ENCODE data around the gene USP14. TPM values are rescaled to one million over a fixed set of nuclear protein-coding genes. Genes with fewer than 3 reads are reported as not detected.

Gene USP14
- total and polyA plus RNA-seq, 7 experiments from 2014 or later: 34.0 to 70.6 (median 43.5) TPM

DNA sequence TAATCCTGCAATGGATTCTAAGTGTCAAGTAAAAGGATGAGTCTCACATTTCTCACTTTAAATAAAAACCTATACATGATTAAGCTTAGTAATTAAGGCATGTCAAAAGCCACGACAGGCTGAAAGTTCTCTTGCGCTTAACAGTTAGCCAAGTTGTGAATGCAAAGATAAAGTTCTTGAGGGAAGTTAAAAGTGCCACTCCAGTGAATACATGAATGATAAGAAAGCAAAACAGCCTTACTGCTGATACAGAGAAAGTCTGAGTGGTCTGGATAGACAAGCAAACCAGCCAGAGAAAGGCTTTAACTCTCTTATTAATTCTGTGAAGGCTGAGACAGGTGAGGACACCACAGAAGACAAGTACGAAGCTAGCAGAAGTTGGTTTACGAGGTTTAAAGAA lies 96.8 kb downstream of the USP14 start:
- Mint-ChIP-seq H3K9me3 (no peaks in the 10 kb centered on the region), H3K27me3 (no peaks in the 10 kb centered on the region), H3K4me1 (peaks cover 0 to 8% (median 2%) of the 10 kb centered on the region in 7 donors), H3K4me3 (no peak overlapping the region), H3K27ac (peak overlapping the region in 1 of 9 donors; percentile 25), H3K36me3 (peaks cover 18 to 63% (median 24%) of the 10 kb centered on the region in 5 donors)
- Histone ChIP-seq H3K36me3 (ENCODE audit: control insufficient read depth in 2 of 3, insufficient read depth in 3 of 3, low read length in 3 of 3) (peaks cover 27 to 87% (median 38%) of the 10 kb centered on the region in 3 experiments), H3K9me3 (ENCODE audit: control insufficient read depth in 2 of 3, low read length in 3 of 3) (no peaks in the 10 kb centered on the region), H3K27me3 (ENCODE audit: control insufficient read depth in 2 of 2, insufficient read depth in 2 of 2, low read length in 2 of 2) (no peaks in the 10 kb centered on the region), H3K4me1 (ENCODE audit: control insufficient read depth in 2 of 2, insufficient read depth in 2 of 2, low read length in 2 of 2) (no peaks in the 10 kb centered on the region), H3K4me3 (ENCODE audit: low read length) (no peak overlapping the region), H3K27ac (ENCODE audit: low read depth, low read length) (no peak overlapping the region)
- CTCF ChIA-PET: no interaction called here
- intact Hi-C loops (cut with micrococcal nuclease): no loop called here
- DNase-seq (no peak), ATAC-seq (no peak)
- POLR2A ChIA-PET: no interaction called here

DNA sequence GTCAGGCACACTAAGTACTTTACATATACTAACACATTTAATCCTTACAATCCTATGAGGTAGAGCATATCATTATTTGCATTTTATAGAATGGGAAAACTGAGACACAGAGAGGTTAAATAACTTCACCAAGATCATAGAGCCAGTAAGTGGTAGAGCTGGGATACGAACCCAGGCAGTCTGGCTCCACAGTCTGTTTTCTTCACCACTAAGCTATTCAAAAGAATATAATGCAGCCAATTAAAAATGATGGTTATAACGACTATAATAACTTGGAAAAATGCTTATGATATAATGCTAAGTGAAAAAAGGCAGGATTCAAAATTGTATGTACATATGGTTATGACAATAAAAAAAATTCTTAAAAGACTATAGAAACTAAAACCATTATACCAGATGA lies 102.2 kb downstream of the USP14 start:
- ChIA-PET POLR2A (no interaction called here), CTCF (no interaction called here)
- DNase-seq: no peak
- no peak overlapping the region for H3K27ac Mint-ChIP-seq
- H3K4me3 ChIP-seq (ENCODE audit: low read length): no peak overlapping the region
- no peaks in the 10 kb centered on the region for H3K9me3 ChIP-seq (ENCODE audit: control insufficient read depth in 2 of 3, low read length in 3 of 3)
- H3K27me3 ChIP-seq (ENCODE audit: control insufficient read depth in 2 of 2, insufficient read depth in 2 of 2, low read length in 2 of 2): no peaks in the 10 kb centered on the region
- H3K27ac ChIP-seq (ENCODE audit: low read depth, low read length): no peak overlapping the region
- no peaks in the 10 kb centered on the region for H3K4me1 ChIP-seq (ENCODE audit: control insufficient read depth in 2 of 2, insufficient read depth in 2 of 2, low read length in 2 of 2)
- no peaks in the 10 kb centered on the region for H3K9me3 Mint-ChIP-seq
- peaks cover 16 to 73% (median 17%) of the 10 kb centered on the region in 3 experiments for H3K36me3 ChIP-seq (ENCODE audit: control insufficient read depth in 2 of 3, insufficient read depth in 3 of 3, low read length in 3 of 3)
- no peaks in the 10 kb centered on the region for H3K27me3 Mint-ChIP-seq
- H3K4me3 Mint-ChIP-seq: no peak overlapping the region
- peaks cover 23 to 47% (median 27%) of the 10 kb centered on the region in 5 donors for H3K36me3 Mint-ChIP-seq
- intact Hi-C loops (cut with micrococcal nuclease): no loop called here
- H3K4me1 Mint-ChIP-seq: peaks cover 4 to 33% (median 12%) of the 10 kb centered on the region in 7 donors
- ATAC-seq: no peak

DNA sequence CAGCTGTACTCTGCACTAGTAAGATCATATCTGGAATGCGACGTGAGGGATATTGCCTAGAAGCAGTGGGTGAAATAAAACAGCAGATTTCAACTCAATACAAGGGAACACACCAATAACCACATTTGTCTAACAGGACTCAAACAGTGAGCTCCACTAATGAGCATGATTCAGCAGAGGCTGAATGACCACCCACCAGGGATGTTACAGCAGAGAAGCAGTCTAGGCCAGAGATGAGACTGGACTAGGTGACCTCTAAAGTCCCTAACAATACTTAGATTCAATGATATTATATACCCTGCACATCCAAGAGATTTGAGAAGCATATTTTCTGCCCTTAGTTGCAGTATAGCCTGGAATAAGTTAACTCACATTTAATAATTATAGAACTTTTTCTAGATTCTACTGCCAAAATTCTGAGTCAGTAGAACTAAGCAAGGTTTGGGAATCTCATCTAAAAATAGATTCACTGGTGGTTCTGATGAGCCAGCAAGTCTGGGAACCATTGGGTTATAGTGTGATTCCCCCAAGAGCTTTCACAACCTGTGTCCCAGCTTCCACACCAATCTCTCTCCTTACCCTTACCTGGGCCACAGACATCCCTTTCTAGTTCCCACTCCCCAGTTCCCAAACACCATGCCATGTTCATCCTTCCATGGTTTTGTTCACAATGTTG lies 103.2 kb downstream of the USP14 start:
- H3K36me3 Mint-ChIP-seq: peaks cover 18 to 46% (median 22%) of the 10 kb centered on the region in 5 donors
- H3K4me3 Mint-ChIP-seq: no peak overlapping the region
- peaks cover 10 to 41% (median 19%) of the 10 kb centered on the region in 7 donors for H3K4me1 Mint-ChIP-seq
- DNase-seq (no peak), ATAC-seq (no peak)
- H3K27me3 Mint-ChIP-seq: no peaks in the 10 kb centered on the region
- peaks cover 16 to 63% (median 17%) of the 10 kb centered on the region in 3 experiments for H3K36me3 ChIP-seq (ENCODE audit: control insufficient read depth in 2 of 3, insufficient read depth in 3 of 3, low read length in 3 of 3)
- H3K4me3 ChIP-seq (ENCODE audit: low read length): no peak overlapping the region
- H3K9me3 ChIP-seq (ENCODE audit: control insufficient read depth in 2 of 3, low read length in 3 of 3): no peaks in the 10 kb centered on the region
- H3K9me3 Mint-ChIP-seq: no peaks in the 10 kb centered on the region
- H3K27ac ChIP-seq (ENCODE audit: low read depth, low read length): no peak overlapping the region
- H3K27ac Mint-ChIP-seq: no peak overlapping the region
- intact Hi-C loops (cut with micrococcal nuclease): no loop called here
- H3K4me1 ChIP-seq (ENCODE audit: control insufficient read depth in 2 of 2, insufficient read depth in 2 of 2, low read length in 2 of 2): peaks cover 0 to 2% of the 10 kb centered on the region in 2 donors
- no peaks in the 10 kb centered on the region for H3K27me3 ChIP-seq (ENCODE audit: control insufficient read depth in 2 of 2, insufficient read depth in 2 of 2, low read length in 2 of 2)
- ChIA-PET POLR2A (interaction anchor here (0.7 to 1.1 kb wide), 2 partner anchors 53 to 101 kb away, joined by 3 to 4 read pairs; no protein-coding TSS in a partner anchor), CTCF (no interaction called here)

Small RNA genes lying within 50 kb of the gene (microRNA-seq; reads per million reads assigned to microRNA genes)
- not detected for gene MIR8078 (ENCODE audit: borderline microRNAs expressed)

Other genes starting within 250 kb of the USP14 start
- gene TUBB8B, start 108.9 kb upstream of the USP14 start, total RNA-seq: not detected
- gene TUBB8B, start 108.9 kb upstream of the USP14 start, polyA plus RNA-seq: not detected
- 10 to 100 TPM; 56.7 to 93.7 (median 74.5) TPM for gene THOC1, start 109.5 kb downstream of the USP14 start, total RNA-seq
- 10 to 100 TPM; 15.1 to 17.5 TPM for gene THOC1, start 109.5 kb downstream of the USP14 start, polyA plus RNA-seq

All from naive thymus-derived CD4-positive, alpha-beta T cell (primary cell).